Stimulated activated naive CD8-positive, alpha-beta T cell treated with anti-CD3 and anti-CD28 coated beads, Interleukin-15, amount 100 ng/mL, for 72 hours (primary cell): ENCODE results near the gene MACROD2.

Source experiments
- ATAC-seq: fragments of 150-1000 bp; cut with Tn5 transposase; 2 replicates; pipeline ENCODE4 v1.10.0; 2021; ENCODE audit warnings: mild to moderate bottlenecking, moderate library complexity
- DNase-seq, 2 donors: peaks; one replicate each; pipeline ENCODE4 v3.0.0; 2021 to 2022
- H3K27ac Mint-ChIP-seq, 2 donors: one replicate each; pipeline ENCODE4 v1.8.0; 2022; ENCODE audit warnings: mild to moderate bottlenecking in 2 of 2, mixed read lengths in 2 of 2, moderate library complexity in 2 of 2
- H3K27me3 Mint-ChIP-seq: one replicate; pipeline ENCODE4 v1.8.0; 2022; ENCODE audit warnings: mixed read lengths
- H3K4me1 Mint-ChIP-seq: one replicate; pipeline ENCODE4 v1.8.0; 2022; ENCODE audit warnings: mild to moderate bottlenecking, mixed read lengths
- H3K4me3 Mint-ChIP-seq, 2 donors: one replicate each; pipeline ENCODE4 v1.8.0; 2022; ENCODE audit warnings: mild to moderate bottlenecking in 2 of 2, mixed read lengths in 2 of 2, moderate library complexity in 1 of 2
- H3K9me3 Mint-ChIP-seq, 2 donors: one replicate each; pipeline ENCODE4 v1.8.0; 2022; ENCODE audit warnings: mixed read lengths in 2 of 2

Gene MACROD2

GRCh38 chr20:14573676-14574075, 578.4 kb downstream of the MACROD2 start:
- Mint-ChIP-seq H3K27me3 (no peaks in the 10 kb centered on the region), H3K4me3 (no peak overlapping the region), H3K27ac (no peak overlapping the region), H3K4me1 (no peaks in the 10 kb centered on the region), H3K9me3 (peaks cover 0 to 5% of the 10 kb centered on the region in 2 donors)
- DNase-seq = no peak
- ATAC-seq = no peak

GRCh38 chr20:14576196-14576877, 581.0 kb downstream of the MACROD2 start:
- ATAC-seq (no peak), DNase-seq (no peak)
- H3K27ac Mint-ChIP-seq = no peak overlapping the region
- H3K4me1 Mint-ChIP-seq = no peaks in the 10 kb centered on the region
- no peaks in the 10 kb centered on the region for H3K27me3 Mint-ChIP-seq
- no peak overlapping the region for H3K4me3 Mint-ChIP-seq
- H3K9me3 Mint-ChIP-seq = no peaks in the 10 kb centered on the region

- no peak for DNase-seq
These were observed 585.2 kb downstream of the MACROD2 start for GRCh38 chr20:14580418-14581074.

GRCh38 chr20:14581731-14582130, 586.4 kb downstream of the MACROD2 start:
- Mint-ChIP-seq H3K9me3 (peaks cover 9 to 14% of the 10 kb centered on the region in 2 donors), H3K4me1 (no peaks in the 10 kb centered on the region), H3K27me3 (no peaks in the 10 kb centered on the region), H3K4me3 (no peak overlapping the region), H3K27ac (no peak overlapping the region)
- DNase-seq (no peak), ATAC-seq (no peak)

More at GRCh38 chr20:14580418-14581074, 585.2 kb downstream of the MACROD2 start:
- peaks cover 9 to 14% of the 10 kb centered on the region in 2 donors for H3K9me3 Mint-ChIP-seq
- no peak overlapping the region for H3K4me3 Mint-ChIP-seq
- ATAC-seq = no peak
- no peak overlapping the region for H3K27ac Mint-ChIP-seq
- no peaks in the 10 kb centered on the region for H3K4me1 Mint-ChIP-seq
- no peaks in the 10 kb centered on the region for H3K27me3 Mint-ChIP-seq

- Mint-ChIP-seq H3K4me3 (no peak overlapping the region), H3K4me1 (no peaks in the 10 kb centered on the region), H3K9me3 (peaks cover 9 to 14% of the 10 kb centered on the region in 2 donors), H3K27ac (peak overlapping the region in 1 of 2 donors; percentile 34), H3K27me3 (no peaks in the 10 kb centered on the region)
- no peak for ATAC-seq
- DNase-seq = no peak
These were observed 587.5 kb downstream of the MACROD2 start for GRCh38 chr20:14582855-14583254.

- peaks cover 9 to 14% of the 10 kb centered on the region in 2 donors for H3K9me3 Mint-ChIP-seq
- ATAC-seq (no peak), DNase-seq (no peak)
- H3K27ac Mint-ChIP-seq = peak overlapping the region in 1 of 2 donors; percentile 34
- H3K27me3 Mint-ChIP-seq = no peaks in the 10 kb centered on the region
- no peak overlapping the region for H3K4me3 Mint-ChIP-seq
- no peaks in the 10 kb centered on the region for H3K4me1 Mint-ChIP-seq
These were observed 588.1 kb downstream of the MACROD2 start for GRCh38 chr20:14583413-14583812.

GRCh38 chr20:14589383-14589782, 594.1 kb downstream of the MACROD2 start:
- H3K9me3 Mint-ChIP-seq = peaks cover 0 to 5% of the 10 kb centered on the region in 2 donors
- ATAC-seq (no peak), DNase-seq (no peak)
- no peak overlapping the region for H3K4me3 Mint-ChIP-seq
- H3K27me3 Mint-ChIP-seq = no peaks in the 10 kb centered on the region
- H3K4me1 Mint-ChIP-seq = no peaks in the 10 kb centered on the region
- H3K27ac Mint-ChIP-seq = no peak overlapping the region

GRCh38 chr20:14595051-14595450, 599.7 kb downstream of the MACROD2 start:
- Mint-ChIP-seq H3K27ac (peak overlapping the region in 1 of 2 donors; percentile 50), H3K4me3 (no peak overlapping the region), H3K27me3 (no peaks in the 10 kb centered on the region), H3K4me1 (no peaks in the 10 kb centered on the region), H3K9me3 (peaks cover 5 to 11% of the 10 kb centered on the region in 2 donors)
- no peak for ATAC-seq
- DNase-seq = no peak

GRCh38 chr20:14597206-14597715, 601.9 kb downstream of the MACROD2 start:
- Mint-ChIP-seq H3K4me3 (no peak overlapping the region), H3K27me3 (no peaks in the 10 kb centered on the region), H3K27ac (no peak overlapping the region), H3K4me1 (no peaks in the 10 kb centered on the region), H3K9me3 (peaks cover 5 to 6% of the 10 kb centered on the region in 2 donors)
- ATAC-seq (no peak), DNase-seq (no peak)

- DNase-seq = no peak
- peaks cover 5 to 6% of the 10 kb centered on the region in 2 donors for H3K9me3 Mint-ChIP-seq
- H3K27ac Mint-ChIP-seq = peak overlapping the region in 1 of 2 donors; percentile 1
- no peak overlapping the region for H3K4me3 Mint-ChIP-seq
- H3K27me3 Mint-ChIP-seq = no peaks in the 10 kb centered on the region
- ATAC-seq = no peak
- no peaks in the 10 kb centered on the region for H3K4me1 Mint-ChIP-seq
These were observed 604.3 kb downstream of the MACROD2 start for GRCh38 chr20:14599613-14600012.

- H3K27me3 Mint-ChIP-seq = no peaks in the 10 kb centered on the region
- H3K9me3 Mint-ChIP-seq = peaks cover 0 to 6% of the 10 kb centered on the region in 2 donors
- no peaks in the 10 kb centered on the region for H3K4me1 Mint-ChIP-seq
- H3K27ac Mint-ChIP-seq = no peak overlapping the region
- H3K4me3 Mint-ChIP-seq = no peak overlapping the region
- no peak for ATAC-seq
- DNase-seq = no peak
These were observed 605.2 kb downstream of the MACROD2 start for GRCh38 chr20:14600527-14600926.

- DNase-seq = no peak
- no peak overlapping the region for H3K4me3 Mint-ChIP-seq
- no peak overlapping the region for H3K27ac Mint-ChIP-seq
- ATAC-seq = no peak
- no peaks in the 10 kb centered on the region for H3K4me1 Mint-ChIP-seq
- H3K9me3 Mint-ChIP-seq = peaks cover 0 to 16% of the 10 kb centered on the region in 2 donors
- no peaks in the 10 kb centered on the region for H3K27me3 Mint-ChIP-seq
These were observed 608.8 kb downstream of the MACROD2 start for GRCh38 chr20:14604143-14604542.

- H3K27ac Mint-ChIP-seq = no peak overlapping the region
- peaks cover 0 to 12% of the 10 kb centered on the region in 2 donors for H3K9me3 Mint-ChIP-seq
- H3K4me1 Mint-ChIP-seq = no peaks in the 10 kb centered on the region
- no peak overlapping the region for H3K4me3 Mint-ChIP-seq
- DNase-seq (no peak), ATAC-seq (no peak)
- H3K27me3 Mint-ChIP-seq = no peaks in the 10 kb centered on the region
These were observed 614.3 kb downstream of the MACROD2 start for GRCh38 chr20:14609328-14610221.

GRCh38 chr20:14611479-14611878, 616.2 kb downstream of the MACROD2 start:
- DNase-seq = no peak
- H3K27me3 Mint-ChIP-seq = no peaks in the 10 kb centered on the region
- H3K4me3 Mint-ChIP-seq = no peak overlapping the region
- no peak for ATAC-seq
- H3K4me1 Mint-ChIP-seq = no peaks in the 10 kb centered on the region
- H3K27ac Mint-ChIP-seq = peak overlapping the region in 1 of 2 donors; percentile 53
- peaks cover 12 to 20% of the 10 kb centered on the region in 2 donors for H3K9me3 Mint-ChIP-seq

GRCh38 chr20:14612391-14612790, 617.1 kb downstream of the MACROD2 start:
- no peak overlapping the region for H3K4me3 Mint-ChIP-seq
- no peak overlapping the region for H3K27ac Mint-ChIP-seq
- no peaks in the 10 kb centered on the region for H3K4me1 Mint-ChIP-seq
- peaks cover 12 to 24% of the 10 kb centered on the region in 2 donors for H3K9me3 Mint-ChIP-seq
- ATAC-seq (no peak), DNase-seq (no peak)
- no peaks in the 10 kb centered on the region for H3K27me3 Mint-ChIP-seq
